ENCODE measurements around the gene WDR91. TPM values are rescaled to one million over a fixed set of nuclear protein-coding genes. Genes with fewer than 3 reads are reported as not detected.

Gene WDR91
- total RNA-seq = 8.3 and 14.1 TPM in 2 replicates

DNA sequence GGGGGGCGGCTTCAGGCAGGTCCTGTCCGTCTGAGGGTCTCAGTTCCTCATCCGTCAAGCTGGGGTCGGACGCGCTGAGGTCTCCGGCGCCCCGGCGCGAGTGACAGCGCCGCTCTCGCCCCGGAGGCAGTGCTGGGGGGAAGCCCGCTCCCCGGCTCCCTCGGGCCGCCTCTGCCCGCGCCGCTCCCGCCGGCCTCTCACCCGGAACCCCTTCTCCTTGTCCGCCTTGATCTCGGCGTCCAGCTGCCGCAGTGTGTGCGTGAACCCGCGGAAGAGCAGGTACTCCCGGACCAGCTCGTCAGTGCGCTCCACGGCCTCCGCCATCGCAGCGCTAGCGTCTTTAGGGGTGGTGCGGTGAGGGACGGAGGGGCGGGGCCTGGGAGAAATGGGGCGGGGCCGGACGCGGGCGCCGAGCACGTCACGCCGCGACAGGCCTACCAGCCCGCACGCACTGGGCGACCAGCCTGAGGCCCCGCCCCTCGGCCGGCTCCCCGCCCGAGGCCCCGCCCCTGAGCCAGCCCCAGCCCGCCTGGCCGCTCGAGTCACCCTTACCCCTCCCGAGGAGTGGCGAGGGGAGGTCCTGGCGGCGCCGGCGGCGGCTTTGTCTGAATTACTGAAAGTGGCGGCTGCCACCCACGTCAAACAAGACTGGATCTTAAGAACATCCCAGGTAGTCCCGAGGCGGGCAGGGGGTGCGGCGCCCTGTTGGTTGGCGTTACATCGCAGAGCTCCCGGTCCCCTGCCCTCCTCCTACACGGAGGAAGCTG is at the start of gene WDR91:
Gene WDR91, minus strand, starts transcription at position 348 of the 767 bp plus-strand sequence. Its CDS starts 24 bp downstream, at position 324.

DNA sequence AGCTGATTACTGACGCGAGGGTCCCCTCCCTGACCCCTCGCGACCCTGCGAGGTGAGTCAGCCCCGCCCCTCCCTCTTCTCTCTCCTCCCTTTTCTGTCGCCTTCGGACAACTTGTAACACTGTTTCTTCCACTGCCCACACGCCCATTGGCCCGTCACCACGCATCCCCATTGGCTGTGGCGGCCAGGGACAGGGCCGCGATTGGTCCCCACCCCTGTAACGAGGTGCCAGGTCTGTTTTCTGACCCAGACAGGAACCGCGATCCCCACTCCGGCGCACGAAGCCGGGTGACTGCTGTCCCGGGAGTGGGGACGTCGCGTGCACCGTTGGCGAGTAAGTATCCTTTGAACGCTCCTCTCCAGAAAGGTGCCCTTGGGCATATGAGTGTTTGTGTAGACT is 22.2 kb upstream of the WDR91 start, which contains the start of gene STRA8:
Gene STRA8, plus strand, starts transcription at position 269 of the 400 bp plus-strand sequence. CDS start 6,687 bp downstream, outside the sequence.

DNA sequence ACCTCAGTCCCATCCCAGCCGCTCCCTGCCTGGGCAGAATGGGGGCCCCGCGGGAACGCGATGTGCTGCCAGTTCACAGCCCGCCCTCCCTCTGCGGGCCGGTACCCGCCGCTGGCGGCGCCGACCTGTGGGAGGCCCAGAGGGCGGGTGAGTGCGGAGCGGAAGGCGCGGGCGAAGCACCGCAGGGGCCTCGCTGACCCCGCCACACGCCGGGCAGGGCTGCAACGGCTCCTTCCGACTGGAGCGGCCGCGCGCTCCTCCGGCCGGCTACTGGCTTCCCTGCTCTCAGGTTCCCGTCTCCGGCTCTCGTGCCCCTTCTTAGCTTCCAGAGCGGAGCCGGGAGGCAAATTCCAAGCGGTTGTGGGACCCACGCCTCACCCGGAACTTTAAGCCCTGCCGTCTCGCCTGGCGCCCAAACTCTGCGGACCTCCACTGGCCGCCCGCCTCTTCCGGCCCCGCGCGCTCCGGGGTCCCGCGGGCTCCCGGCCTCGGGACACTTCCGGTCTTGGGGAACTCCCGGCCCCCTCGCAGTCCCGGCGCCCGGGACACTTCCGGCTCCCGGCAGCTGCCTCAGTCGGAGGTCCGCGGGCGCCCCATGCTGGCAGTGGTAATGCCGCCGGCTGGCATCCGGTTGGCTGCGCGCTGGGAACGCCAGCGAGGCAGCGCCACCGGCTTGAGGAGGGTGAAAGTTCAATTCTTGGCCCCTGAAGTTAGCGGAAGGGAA is 40.9 kb downstream of the WDR91 start, which contains the start of gene CYREN:
Gene CYREN, minus strand, starts transcription at position 434 of the 724 bp plus-strand sequence. CDS start 1,785 bp downstream, outside the sequence.

GRCh38 chr7:135147899-135148721 is 63.2 kb downstream of the WDR91 start, which contains the start of gene TMEM140:
Gene TMEM140 (plus strand): TSS chr7:135148072. CDS start chr7:135164442, 16,370 bp downstream.

Other genes with a start within 250 kb of the WDR91 start
- gene AGBL3, start 225.0 kb downstream of the WDR91 start, total RNA-seq = 0.83 and 1.7 TPM in 2 replicates
- 14.1 and 30.1 TPM in 2 replicates for gene TMEM140, start 63.5 kb downstream of the WDR91 start, total RNA-seq
- gene CYREN, start 40.8 kb downstream of the WDR91 start, total RNA-seq = 46.1 and 48.8 TPM in 2 replicates
- not detected in 2 replicates for gene STRA8, start 22.3 kb upstream of the WDR91 start, total RNA-seq

Measured in smooth muscle cell of trachea (primary cell).